GM23248 (cell line): ENCODE results near the gene SH3RF3.

Experiments used
- EZH2 ChIP-seq: fragments of 200-600 bp; sonication (generic); IDR thresholded peaks from 2 replicates; pipeline ENCODE4 v1.6.1; 2018; ENCODE audit warnings: antibody characterized with exemption, mild to moderate bottlenecking; ENCODE audit not compliant: insufficient read depth, poor library complexity, severe bottlenecking
- EZH2phosphoT487 ChIP-seq: fragments of 200-600 bp; sonication (generic); IDR thresholded peaks from 2 replicates; pipeline ENCODE4 v1.6.1; 2018; ENCODE audit warnings: antibody characterized with exemption, moderate library complexity, mild to moderate bottlenecking, low read depth; ENCODE audit not compliant: insufficient read depth

DNA sequence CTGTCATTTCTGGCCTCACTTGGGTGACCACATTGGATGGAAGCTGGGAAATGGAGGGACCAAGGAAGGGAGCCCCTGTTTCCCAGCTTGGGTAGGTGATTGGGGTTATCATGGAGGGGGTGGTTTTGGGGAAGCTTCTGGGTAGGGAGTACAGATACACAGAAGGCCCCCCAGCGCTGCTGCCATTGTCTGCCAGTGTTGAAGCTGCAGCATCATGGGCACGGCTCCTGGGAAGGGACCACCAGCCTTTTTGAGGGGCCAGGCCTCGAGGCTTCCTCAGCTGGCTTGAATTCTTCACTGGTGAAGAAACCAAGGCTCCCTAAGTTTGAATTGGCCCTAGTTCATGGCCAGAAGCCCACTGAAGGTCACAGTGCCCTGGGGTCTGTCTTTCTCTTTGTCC, 25.2 kb downstream of the SH3RF3 start:
- TF ChIP-seq EZH2 (no peak), EZH2phosphoT487 (no peak)
